HUES48 (cell line): Measurements from ENCODE around the gene UPF3B.
A peak's percentile ranks its signal among the peaks of the same experiment; 100 is the strongest.
"Not testable (repeated sequence)": the region's sequence is repeated elsewhere in the genome, so short reads cannot be mapped to it uniquely, and the experiment has no call there.

Source experiments
- H3K27ac ChIP-seq: one replicate; pipeline ENCODE4 v1.7.0; 2013; ENCODE audit warnings: low read depth, low read length, inconsistent platforms
- H3K27me3 ChIP-seq: 2 replicates; pipeline ENCODE4 v1.6.1; 2013; ENCODE audit warnings: mild to moderate bottlenecking, low read length; ENCODE audit not compliant: control insufficient read depth, insufficient read depth
- H3K36me3 ChIP-seq: 2 replicates; pipeline ENCODE4 v1.6.1; 2013; ENCODE audit warnings: low read length; ENCODE audit not compliant: control insufficient read depth, insufficient read depth
- H3K4me1 ChIP-seq: 2 replicates; pipeline ENCODE4 v1.6.1; 2013; ENCODE audit warnings: mild to moderate bottlenecking, low read length; ENCODE audit not compliant: control insufficient read depth, insufficient read depth
- H3K4me3 ChIP-seq: 2 replicates; pipeline ENCODE4 v1.5.1; 2013; ENCODE audit warnings: mild to moderate bottlenecking, low read depth, low read length
- H3K9ac ChIP-seq: 2 replicates; pipeline ENCODE4 v1.6.1; 2013; ENCODE audit warnings: mild to moderate bottlenecking, low read depth, low read length, moderate library complexity
- H3K9me3 ChIP-seq: 2 replicates; pipeline ENCODE4 v1.6.1; 2013; ENCODE audit warnings: low read length; ENCODE audit not compliant: control insufficient read depth, insufficient read depth

UPF3B gene

GRCh38 chrX:119817130-119817690 lies 35.6 kb downstream of the UPF3B start:
- no peaks in the 10 kb centered on the region for H3K4me1 ChIP-seq
- H3K36me3 ChIP-seq: no peaks in the 10 kb centered on the region
- no peaks in the 10 kb centered on the region for H3K27me3 ChIP-seq
- H3K9ac ChIP-seq: no peak overlapping the region
- no peak overlapping the region for H3K27ac ChIP-seq
- no peak overlapping the region for H3K4me3 ChIP-seq
- peaks cover 17% of the 10 kb centered on the region for H3K9me3 ChIP-seq

- no peaks in the 10 kb centered on the region for H3K36me3 ChIP-seq
- H3K27me3 ChIP-seq: no peaks in the 10 kb centered on the region
- H3K9ac ChIP-seq: no peak overlapping the region
- H3K9me3 ChIP-seq: peaks cover 19% of the 10 kb centered on the region
- no peak overlapping the region for H3K4me3 ChIP-seq
- no peak overlapping the region for H3K27ac ChIP-seq
- H3K4me1 ChIP-seq: no peaks in the 10 kb centered on the region
These were observed 36.5 kb downstream of the UPF3B start for GRCh38 chrX:119816300-119816699.

- H3K9ac ChIP-seq: no peak overlapping the region
- H3K36me3 ChIP-seq: no peaks in the 10 kb centered on the region
- H3K4me1 ChIP-seq: no peaks in the 10 kb centered on the region
- no peak overlapping the region for H3K27ac ChIP-seq
- H3K4me3 ChIP-seq: no peak overlapping the region
- peaks cover 32% of the 10 kb centered on the region for H3K9me3 ChIP-seq
- H3K27me3 ChIP-seq: no peaks in the 10 kb centered on the region
These were observed 43.5 kb downstream of the UPF3B start for GRCh38 chrX:119809185-119809666.

- H3K9ac ChIP-seq, H3K27me3 ChIP-seq, H3K27ac ChIP-seq, H3K4me3 ChIP-seq, H3K4me1 ChIP-seq, H3K36me3 ChIP-seq: not testable (repeated sequence)
- peaks cover 32% of the 10 kb centered on the region for H3K9me3 ChIP-seq
These were observed 44.3 kb downstream of the UPF3B start for GRCh38 chrX:119808461-119808860.

GRCh38 chrX:119802546-119802945 lies 50.2 kb downstream of the UPF3B start:
- Histone ChIP-seq H3K27ac (no peak overlapping the region), H3K9ac (no peak overlapping the region), H3K9me3 (peaks cover 26% of the 10 kb centered on the region; the same call in 1 of the 2 replicates), H3K4me3 (no peak overlapping the region), H3K36me3 (no peaks in the 10 kb centered on the region), H3K27me3 (no peaks in the 10 kb centered on the region), H3K4me1 (no peaks in the 10 kb centered on the region)

- Histone ChIP-seq H3K27ac (no peak overlapping the region), H3K27me3 (no peaks in the 10 kb centered on the region), H3K9me3 (peaks cover 26% of the 10 kb centered on the region; the same call in 1 of the 2 replicates), H3K4me3 (no peak overlapping the region), H3K36me3 (no peaks in the 10 kb centered on the region), H3K4me1 (no peaks in the 10 kb centered on the region), H3K9ac (no peak overlapping the region)
These were observed 51.2 kb downstream of the UPF3B start for GRCh38 chrX:119801253-119802221.

GRCh38 chrX:119791437-119792231 lies 61.1 kb downstream of the UPF3B start, which contains the start of gene RPL39:
Gene RPL39 (minus strand): TSS chrX:119791630. CDS start chrX:119791576, 54 bp downstream.
- H3K4me1 ChIP-seq: no peaks in the 10 kb centered on the region
- no peaks in the 10 kb centered on the region for H3K27me3 ChIP-seq
- H3K36me3 ChIP-seq: peaks cover 34% of the 10 kb centered on the region
- H3K27ac ChIP-seq: peak within 1 kb of the TSS; percentile 99
- H3K4me3 ChIP-seq: peak within 1 kb of the TSS; percentile 96
- H3K9ac ChIP-seq: peak within 1 kb of the TSS; percentile 97
- H3K9me3 ChIP-seq: peaks cover 23% of the 10 kb centered on the region; the same call in 1 of the 2 replicates

GRCh38 chrX:119790977-119791436 lies 61.8 kb downstream of the UPF3B start:
- Histone ChIP-seq H3K36me3 (peaks cover 40% of the 10 kb centered on the region), H3K27me3 (no peaks in the 10 kb centered on the region), H3K4me3 (peak overlapping the region; percentile 96), H3K4me1 (no peaks in the 10 kb centered on the region), H3K9me3 (peaks cover 23% of the 10 kb centered on the region; the same call in 1 of the 2 replicates), H3K27ac (peak overlapping the region; percentile 99), H3K9ac (peak overlapping the region; percentile 97)

GRCh38 chrX:119784747-119785446 lies 67.9 kb downstream of the UPF3B start:
- H3K27ac ChIP-seq: no peak overlapping the region
- H3K9ac ChIP-seq: no peak overlapping the region
- H3K27me3 ChIP-seq: no peaks in the 10 kb centered on the region
- peaks cover 73% of the 10 kb centered on the region for H3K36me3 ChIP-seq
- no peaks in the 10 kb centered on the region for H3K4me1 ChIP-seq
- H3K4me3 ChIP-seq: no peak overlapping the region
- H3K9me3 ChIP-seq: peaks cover 24% of the 10 kb centered on the region
